COLO668 (cell line): ENCODE results near the gene ARPP21.
"Not testable (repeated sequence)": the region's sequence is repeated elsewhere in the genome, so short reads cannot be mapped to it uniquely, and the experiment has no call there.

ENCODE experiments used
- DNase-seq: peaks from one replicate; lab custom pipeline; 2025; ENCODE audit not compliant: unreplicated experiment; lab: John Stamatoyannopoulos, UW

Gene ARPP21

DNA sequence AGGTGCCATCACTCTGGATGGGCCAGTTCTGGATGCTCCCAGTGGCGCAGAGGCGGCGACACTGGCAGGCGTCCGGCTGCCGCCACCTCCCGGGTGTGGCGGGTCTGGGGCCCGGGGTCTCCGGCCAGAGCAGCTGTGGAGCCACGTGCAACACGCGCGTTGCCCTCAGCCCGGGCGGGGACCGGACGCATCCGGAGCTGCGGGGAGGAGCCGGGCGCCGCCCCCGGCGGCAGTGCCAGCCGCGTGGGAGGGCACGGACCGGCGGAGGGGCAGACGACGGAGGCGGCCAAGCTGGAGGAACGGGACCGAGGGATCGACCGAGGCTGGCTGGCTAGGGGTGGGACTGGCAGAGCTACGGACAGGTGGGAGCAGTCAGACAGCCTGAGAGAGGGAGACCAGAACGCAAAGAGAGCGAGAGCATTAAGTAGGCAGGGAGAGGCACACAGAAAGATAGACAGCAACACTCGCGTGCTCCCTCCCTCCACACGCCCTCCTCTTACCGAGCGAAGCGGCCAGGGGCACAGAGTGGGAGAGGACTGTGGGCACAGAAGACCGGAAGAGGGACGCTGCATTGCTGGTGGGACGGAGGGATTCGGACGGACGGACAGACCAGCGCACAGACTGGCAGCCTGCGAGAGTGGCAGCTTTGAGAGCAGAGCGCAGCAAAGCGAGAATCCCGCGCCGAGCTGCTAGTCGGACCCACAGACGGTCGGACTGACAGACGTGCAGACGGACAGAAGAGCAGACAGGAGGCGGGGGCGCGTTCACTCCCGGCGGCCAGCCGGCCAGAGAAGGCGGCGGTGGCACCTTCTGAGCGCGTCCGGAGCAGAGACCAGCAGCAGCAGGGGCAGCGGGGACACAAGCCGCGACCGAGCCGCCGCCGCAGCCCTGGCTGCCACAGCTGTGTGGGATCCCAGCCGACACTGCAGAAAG is at the start of gene ARPP21:
ARPP21 (plus strand) TSS at position 272 of the 933 bp plus-strand sequence. CDS start 42,227 bp downstream, outside the sequence.
- peak; percentile 51 for DNase-seq

DNA sequence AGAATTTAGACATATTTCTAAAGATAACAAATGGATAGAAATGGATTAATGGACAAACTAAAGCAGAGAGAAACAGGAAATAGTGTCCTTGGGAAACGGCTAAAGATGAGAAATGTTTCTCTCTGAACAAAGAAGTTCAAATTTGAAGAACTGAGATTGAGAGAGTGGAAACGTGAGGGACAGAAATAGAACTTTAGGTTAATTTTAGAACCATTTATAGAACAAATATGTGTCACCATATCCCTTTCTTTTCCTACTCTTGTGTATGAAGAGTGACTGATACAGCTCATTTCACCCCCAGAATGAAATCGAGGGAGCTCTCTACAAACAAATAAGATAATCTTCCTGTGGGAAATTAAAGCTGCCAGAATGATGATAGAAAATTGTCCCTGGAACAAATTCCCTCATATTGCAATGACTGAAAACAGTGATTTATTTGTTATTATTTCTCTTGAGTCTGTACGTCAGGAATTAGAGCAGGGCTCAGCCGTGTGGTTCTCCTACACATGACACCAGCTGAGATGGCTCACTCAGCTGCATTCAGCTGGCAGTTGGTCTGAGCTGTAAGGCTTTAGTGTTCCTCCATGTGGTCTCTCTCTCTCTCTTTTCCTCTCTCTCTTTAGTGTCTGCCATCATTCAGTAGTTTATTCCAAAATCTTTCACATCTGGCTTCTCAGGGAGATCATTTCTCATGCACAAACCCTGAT is 46.6 kb upstream of the ARPP21 start:
- DNase-seq: no peak

- no peak for DNase-seq
Measured at GRCh38 chr3:35594739-35595138, 44.6 kb upstream of the ARPP21 start.

- DNase-seq: no peak
Measured at GRCh38 chr3:35596335-35596995, 42.9 kb upstream of the ARPP21 start.

DNA sequence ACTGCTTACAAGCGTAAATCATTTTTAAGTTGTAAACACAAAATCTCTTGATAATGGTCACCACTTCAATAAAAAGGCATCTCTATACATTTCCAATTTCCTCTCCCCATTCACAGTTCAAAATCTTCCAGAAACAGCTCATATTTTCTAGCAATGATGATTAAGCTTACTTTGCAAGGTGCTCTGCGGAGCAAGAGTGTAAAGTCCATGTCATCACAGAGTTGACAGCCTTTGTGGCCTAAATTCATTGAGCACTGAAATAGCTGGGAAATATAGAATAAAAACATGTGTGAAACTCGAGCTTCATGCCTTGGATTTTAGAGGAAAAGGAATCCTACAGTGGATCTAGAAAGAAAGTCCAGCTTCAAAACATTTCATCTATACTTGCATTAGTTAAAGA is 41.8 kb upstream of the ARPP21 start:
- no peak for DNase-seq

GRCh38 chr3:35598804-35599203 is 40.5 kb upstream of the ARPP21 start:
- no peak for DNase-seq

GRCh38 chr3:35601959-35602358 is 37.4 kb upstream of the ARPP21 start:
- no peak for DNase-seq

- DNase-seq: no peak
Measured at GRCh38 chr3:35602395-35602936, 36.9 kb upstream of the ARPP21 start.

DNA sequence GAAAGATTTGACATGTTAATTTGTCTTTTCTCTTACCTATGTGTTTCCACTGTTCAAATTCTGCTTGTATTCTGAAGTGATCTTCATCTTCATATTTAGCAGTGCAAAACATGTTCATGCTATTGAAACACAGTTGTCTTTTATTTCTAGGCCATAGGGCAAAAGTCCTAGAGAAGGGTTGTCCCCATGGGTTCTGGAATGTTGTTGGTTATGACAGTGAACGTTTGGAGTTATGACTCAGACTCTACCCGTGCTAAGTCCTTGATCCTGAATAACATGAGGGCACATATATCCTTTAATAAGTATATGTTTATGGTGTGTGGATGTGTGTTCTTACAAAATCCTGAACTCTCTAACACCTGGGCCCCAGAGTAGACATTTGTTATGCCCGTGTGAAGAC is 23.0 kb upstream of the ARPP21 start:
- DNase-seq: no peak

DNA sequence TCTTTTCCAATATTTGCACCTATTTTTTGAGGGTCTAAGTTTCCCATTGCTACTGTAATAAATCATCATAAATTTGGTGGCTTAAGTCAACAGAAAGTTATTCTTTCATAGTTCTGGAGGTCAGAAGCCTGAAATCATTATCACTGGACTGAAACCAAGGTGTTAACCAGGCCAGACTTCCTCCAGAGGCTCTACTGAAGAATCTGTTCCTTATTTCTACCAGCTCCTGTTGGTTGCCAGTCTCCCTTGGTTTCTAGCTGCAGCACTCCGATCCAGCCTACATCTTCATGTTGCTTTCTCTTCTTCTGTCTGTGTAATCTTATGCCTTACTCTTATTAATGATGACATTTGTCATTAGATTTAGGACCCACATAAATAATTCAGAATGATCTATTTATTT is 22.0 kb upstream of the ARPP21 start:
- no peak for DNase-seq

- not testable (repeated sequence) for DNase-seq
Measured at GRCh38 chr3:35620238-35620637, 19.1 kb upstream of the ARPP21 start.

GRCh38 chr3:35624698-35625097 is 14.6 kb upstream of the ARPP21 start:
- DNase-seq: no peak

- no peak for DNase-seq
Measured at GRCh38 chr3:35633332-35634124, 5.8 kb upstream of the ARPP21 start.

- no peak for DNase-seq
Measured at GRCh38 chr3:35635407-35635806, 3.9 kb upstream of the ARPP21 start.

- no peak for DNase-seq
Measured at GRCh38 chr3:35635926-35636683, 3.2 kb upstream of the ARPP21 start.

DNA sequence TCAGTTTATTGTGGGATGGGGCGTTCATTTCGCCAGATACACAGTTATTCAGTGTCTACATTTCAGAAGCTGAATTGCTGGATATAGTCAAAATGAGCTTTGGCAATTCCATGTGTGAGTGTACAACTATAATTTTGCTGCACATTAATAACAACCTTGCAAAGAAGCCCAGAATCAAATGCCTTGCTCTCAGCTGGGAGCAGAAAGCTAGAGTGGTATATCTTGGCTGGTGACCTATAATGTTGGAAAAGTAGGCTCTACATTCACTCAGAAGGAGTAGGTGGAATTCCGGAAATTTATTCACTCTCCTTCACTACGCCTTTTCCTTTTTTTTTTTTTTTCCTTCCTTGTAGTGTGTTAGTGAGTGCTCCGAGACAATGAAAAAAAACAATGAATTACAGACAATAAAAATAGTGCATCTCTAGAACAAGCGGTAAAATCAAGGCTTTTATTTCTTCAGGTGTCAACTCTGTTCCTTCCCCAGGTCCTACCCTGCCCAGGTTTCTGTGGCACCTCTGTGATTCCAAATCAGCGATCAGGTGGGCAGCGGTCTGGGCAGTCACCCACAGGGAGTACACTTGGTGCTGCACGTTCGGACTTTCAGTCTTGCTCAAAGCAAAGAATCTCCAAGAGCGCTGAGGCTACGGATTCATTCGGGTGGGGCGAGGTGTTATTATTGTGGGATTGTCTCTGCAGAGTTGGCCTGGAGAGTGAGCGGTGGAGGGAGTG is 910 bp upstream of the ARPP21 start:
- DNase-seq: no peak

DNA sequence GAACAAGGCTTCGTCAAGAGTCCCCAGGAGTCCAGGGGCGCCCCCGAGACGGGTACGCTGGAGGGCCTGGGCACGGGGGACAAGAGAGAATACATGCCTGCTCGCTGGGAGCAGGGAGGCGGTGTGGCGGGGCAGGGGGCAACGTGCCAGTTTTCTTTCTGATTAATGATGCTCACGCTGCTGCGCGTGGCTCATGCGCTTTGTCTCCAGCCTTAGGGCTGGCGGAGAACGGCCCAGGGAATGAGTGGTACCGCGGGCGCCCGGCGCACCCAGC is 408 bp upstream of the ARPP21 start:
- DNase-seq: no peak

DNA sequence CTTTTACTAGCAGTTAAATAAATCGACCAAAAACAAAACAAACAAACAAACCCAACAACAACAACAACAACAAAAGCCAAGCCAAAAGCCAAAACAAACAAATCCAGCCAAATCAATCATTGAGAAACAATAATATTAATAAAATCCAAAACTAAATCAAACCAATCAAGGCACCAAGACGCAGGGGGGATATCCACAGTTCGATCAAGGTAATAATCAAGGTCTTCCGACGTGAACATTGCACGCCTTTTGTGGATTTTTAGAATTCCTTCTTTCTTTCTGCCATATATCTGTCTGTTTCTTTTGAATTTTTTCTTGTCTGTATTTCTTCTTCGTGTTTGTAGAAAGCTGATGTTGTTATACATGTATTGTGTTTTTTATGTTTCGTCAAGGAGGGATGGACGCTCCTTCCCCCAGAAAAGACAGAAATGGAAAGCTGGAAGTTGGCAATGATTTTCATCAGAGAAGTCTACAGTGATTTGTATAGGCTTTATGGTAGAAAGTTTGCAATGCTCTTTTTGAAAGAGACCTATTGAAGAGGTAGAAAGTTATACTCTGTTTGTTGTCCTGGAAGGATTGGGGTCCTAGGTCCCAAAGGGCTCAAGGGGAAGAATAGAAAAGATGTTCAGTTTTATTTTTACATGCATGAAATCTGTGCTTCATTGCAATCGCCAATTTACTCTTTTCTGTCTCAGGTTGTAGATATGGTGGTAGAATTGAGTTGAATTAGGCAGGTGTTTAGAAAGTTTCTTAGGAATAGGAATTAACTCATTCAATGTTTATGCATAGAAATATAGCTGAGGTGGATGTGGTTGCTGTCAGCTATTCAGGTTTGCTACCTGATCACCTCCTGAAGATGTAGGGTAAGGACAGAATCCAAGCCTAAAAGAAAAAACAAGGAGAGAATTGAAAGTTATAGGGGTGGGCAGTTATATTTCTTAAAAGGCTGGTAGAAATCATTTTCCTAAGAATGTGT is 1.2 kb downstream of the ARPP21 start:
- no peak for DNase-seq
